Erythroblast (primary cell): ENCODE measurements around the gene HEXB.

Experiments used
- GATA1 ChIP-seq: IDR thresholded peaks from 2 replicates; pipeline ENCODE4 v1.6.1; 2011; ENCODE audit warnings: low read depth, mild to moderate bottlenecking, control low read depth, low read length, moderate library complexity
- POLR2A ChIP-seq: IDR thresholded peaks from 2 replicates; pipeline ENCODE4 v1.6.1; 2011; ENCODE audit warnings: mild to moderate bottlenecking, low read length

DNA sequence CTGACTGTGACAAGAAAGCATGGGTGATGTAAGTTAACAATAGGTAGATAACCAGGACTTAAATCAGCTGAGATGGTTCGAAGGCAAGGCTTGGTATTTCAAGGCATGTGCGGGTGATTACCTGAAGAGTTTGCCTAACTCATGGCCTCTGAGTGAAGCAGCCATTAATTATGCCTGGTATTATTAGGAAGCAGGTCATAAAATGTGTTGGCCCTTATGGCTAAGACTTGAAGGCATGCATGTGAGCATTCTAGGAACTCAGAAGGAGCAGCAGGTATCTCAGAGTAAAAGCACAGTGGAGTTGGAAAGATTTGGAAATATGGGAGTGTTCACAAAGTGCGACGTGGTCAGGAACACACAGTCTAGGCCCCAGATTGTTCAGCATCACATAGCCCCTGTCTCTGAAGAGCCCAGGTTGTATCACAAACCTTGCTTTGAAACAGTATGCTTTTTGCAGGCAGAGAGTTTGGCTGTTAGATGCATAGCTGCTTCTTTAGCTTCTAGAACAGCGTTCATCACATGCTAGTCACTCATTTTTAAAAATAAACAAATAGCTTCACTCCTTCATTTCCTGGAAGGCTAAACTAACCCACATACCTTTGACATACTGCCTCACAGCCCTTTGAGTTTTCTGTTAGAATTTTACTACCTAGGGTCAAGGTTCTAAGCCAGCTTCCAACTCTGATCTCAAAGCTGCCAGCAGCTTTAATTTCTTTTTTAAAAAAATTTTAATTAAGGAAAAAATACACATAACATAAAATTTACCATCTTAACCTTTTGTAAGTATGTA lies 2.1 kb downstream of the HEXB start:
- TF ChIP-seq POLR2A (no peak), GATA1 (no peak)
